GM18909 (cell line): Measurements from ENCODE around the gene OR5C1.
"Not testable (repeated sequence)": the region's sequence is repeated elsewhere in the genome, so short reads cannot be mapped to it uniquely, and the experiment has no call there.

Experiments used
- ATAC-seq: cut with Tn5 transposase; IDR thresholded peaks from one replicate; pipeline ENCODE4 v1.9.1; 2021; ENCODE audit warnings: mild to moderate bottlenecking; ENCODE audit not compliant: unreplicated experiment, poor library complexity

OR5C1 gene

GRCh38 chr9:122810306-122810946 is 21.7 kb downstream of the OR5C1 start:
- ATAC-seq, result peak; percentile 90

GRCh38 chr9:122812736-122813135 is 24.0 kb downstream of the OR5C1 start:
- no peak for ATAC-seq

DNA sequence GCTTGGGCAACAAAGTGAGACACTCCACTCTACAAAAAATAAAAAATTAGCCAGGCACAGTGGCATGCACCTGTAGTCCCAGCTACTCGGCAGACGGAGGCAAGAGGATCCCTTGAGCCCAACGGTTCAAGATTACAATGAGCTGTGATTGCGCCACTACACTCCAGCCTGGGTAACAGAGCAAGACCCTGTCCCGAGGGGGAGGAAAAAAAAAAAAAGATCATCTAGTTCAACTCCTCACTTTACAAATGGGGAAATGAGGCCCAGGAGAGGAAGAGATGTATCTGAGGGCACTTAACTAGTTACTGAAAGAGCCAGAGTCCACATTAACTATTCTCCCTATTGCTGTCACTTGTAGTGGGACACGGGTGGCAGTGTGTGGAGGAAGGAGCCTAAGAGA is 25.8 kb downstream of the OR5C1 start:
- no peak for ATAC-seq

- no peak for ATAC-seq
These were observed 26.8 kb downstream of the OR5C1 start for GRCh38 chr9:122815544-122815943.

GRCh38 chr9:122816163-122816867 is 27.6 kb downstream of the OR5C1 start:
- ATAC-seq, result peak; percentile 57

DNA sequence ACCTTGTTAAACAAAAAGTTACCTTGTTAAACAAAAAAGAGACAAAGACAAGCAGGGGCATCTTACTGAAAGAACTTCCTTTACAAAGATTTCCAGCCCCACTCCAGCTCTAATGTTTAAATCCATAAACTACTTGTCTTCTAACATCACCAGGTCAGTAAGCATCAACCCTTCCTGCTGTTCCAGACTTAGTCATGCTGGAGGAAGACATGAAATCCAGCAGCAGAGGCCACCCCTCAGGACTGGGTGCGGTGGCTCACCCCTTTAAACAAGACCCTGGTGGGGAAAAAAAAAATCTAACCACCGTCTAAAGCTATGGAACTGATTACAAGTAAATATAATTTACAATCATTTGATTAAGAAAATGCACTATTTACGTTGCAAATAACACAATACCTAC is 30.6 kb downstream of the OR5C1 start:
- ATAC-seq, result no peak

- ATAC-seq, result no peak
These were observed 31.2 kb downstream of the OR5C1 start for GRCh38 chr9:122819791-122820489.

- no peak for ATAC-seq
These were observed 31.7 kb downstream of the OR5C1 start for GRCh38 chr9:122820490-122820845.

DNA sequence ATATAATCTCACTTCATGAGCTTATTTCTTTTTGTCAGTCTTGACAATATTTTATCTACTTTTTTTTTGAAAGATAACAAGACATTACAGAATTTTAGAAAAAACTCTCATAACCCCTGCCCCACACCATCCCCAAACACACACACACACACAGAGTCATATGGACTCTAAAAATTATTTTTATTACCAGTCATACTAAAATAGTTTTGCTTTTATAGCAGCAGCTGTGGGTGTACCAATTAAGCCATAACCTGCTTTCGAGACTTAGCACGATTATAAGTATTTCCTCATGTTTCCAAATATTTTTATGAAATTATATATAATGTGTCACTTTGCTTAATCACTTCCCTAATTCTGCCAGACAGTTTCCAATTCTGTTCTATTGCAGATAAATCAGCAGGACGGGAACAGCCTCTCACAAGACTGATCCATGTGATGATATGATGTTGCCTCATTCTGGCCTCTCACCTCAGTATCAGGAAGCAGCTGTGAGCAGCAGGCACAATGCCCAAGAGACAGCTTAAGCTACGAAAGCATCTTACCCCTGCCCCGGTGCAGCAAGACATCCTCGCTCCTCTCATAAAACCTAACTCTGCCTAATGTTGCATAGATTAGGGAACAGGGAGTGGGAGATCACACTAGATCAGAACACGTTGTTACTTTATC is 32.7 kb downstream of the OR5C1 start:
- no peak for ATAC-seq

- ATAC-seq, result no peak
These were observed 33.3 kb downstream of the OR5C1 start for GRCh38 chr9:122822056-122822455.

- no peak for ATAC-seq
These were observed 34.2 kb downstream of the OR5C1 start for GRCh38 chr9:122822938-122823337.

GRCh38 chr9:122827761-122828093 is 39.0 kb downstream of the OR5C1 start:
- ATAC-seq, result peak; percentile 24

- not testable (repeated sequence) for ATAC-seq
These were observed 40.2 kb downstream of the OR5C1 start for GRCh38 chr9:122828965-122829284.

GRCh38 chr9:122832194-122832593 is 43.5 kb downstream of the OR5C1 start:
- no peak for ATAC-seq

- no peak for ATAC-seq
These were observed 46.6 kb downstream of the OR5C1 start for GRCh38 chr9:122835313-122835731.

DNA sequence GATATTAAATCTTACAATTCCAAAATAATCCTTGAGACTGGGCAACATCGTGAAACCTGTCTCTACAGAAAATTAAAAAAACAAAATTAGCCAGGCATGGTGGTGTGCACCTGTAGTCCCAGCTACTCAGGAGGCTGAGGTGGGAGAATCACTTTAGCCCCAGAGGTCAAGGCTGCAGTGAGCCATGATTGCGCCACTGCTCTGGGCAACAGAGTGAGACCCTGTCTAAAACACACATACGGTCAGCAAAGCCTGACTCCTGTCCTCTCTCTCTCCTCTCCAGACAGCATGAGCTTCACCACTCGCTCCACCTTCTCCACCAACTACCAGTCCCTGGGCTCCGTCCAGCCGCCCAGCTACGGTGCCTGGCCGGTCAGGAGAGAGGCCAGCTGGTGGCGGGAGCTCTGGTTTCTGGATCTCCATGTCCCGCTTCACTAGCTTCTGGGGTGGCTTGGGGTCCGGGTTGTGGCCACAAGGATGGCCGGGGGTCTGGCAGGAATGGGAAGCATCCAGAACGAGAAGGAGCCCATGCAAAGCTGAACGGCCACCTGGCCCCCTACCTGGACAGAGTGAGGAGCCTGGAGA is 48.6 kb downstream of the OR5C1 start:
- ATAC-seq, result no peak

DNA sequence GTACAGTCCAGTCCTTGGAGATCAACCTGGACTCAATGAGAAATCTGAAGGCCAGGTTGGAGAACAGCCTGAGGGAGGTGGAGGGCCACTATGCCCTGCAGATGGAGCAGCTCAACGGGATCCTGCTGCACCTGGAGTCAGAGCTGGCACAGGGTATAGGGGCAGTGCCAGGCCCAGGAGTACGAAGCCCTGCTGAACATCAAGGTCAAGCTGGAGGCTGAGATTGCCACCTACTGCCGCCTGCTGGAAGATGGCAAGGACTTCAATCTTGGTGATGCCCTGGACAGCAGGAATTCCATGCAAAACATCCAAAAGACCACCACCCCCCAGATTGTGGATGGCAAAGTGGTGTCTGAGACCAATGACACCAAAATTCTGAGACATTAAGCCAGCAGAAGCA is 49.7 kb downstream of the OR5C1 start:
- ATAC-seq, result not testable (repeated sequence)
